ENCODE data around the gene PTPRN2.

- no peak for TF ChIP-seq GATA2 (IDR thresholded peaks at IDR 0.05; ENCODE audit: low read depth, low read length)
- TF ChIP-seq GATA3 (IDR thresholded peaks at IDR 0.05; ENCODE audit: low read depth, low read length) = no peak
Observed at GRCh38 chr7:157555944-157556641, 1031.5 kb downstream of the PTPRN2 start.

All from SH-SY5Y (cell line).